GM18909 (cell line): ENCODE measurements around the gene PRPF40B.

Experiments used
- ATAC-seq: cut with Tn5 transposase; IDR thresholded peaks from one replicate; pipeline ENCODE4 v1.9.1; 2021; ENCODE audit warnings: mild to moderate bottlenecking; ENCODE audit not compliant: unreplicated experiment, poor library complexity

The PRPF40B gene

GRCh38 chr12:49678711-49679110 is 55.4 kb downstream of the PRPF40B start:
- no peak for ATAC-seq

GRCh38 chr12:49680075-49680474 is 56.7 kb downstream of the PRPF40B start:
- no peak for ATAC-seq

- ATAC-seq: no peak
Observed at GRCh38 chr12:49683599-49684309, 60.4 kb downstream of the PRPF40B start.

- ATAC-seq: no peak
Observed at GRCh38 chr12:49684310-49684854, 61.0 kb downstream of the PRPF40B start.

GRCh38 chr12:49687941-49688340 is 64.6 kb downstream of the PRPF40B start:
- ATAC-seq: no peak

GRCh38 chr12:49689237-49689636 is 65.9 kb downstream of the PRPF40B start:
- ATAC-seq: no peak

GRCh38 chr12:49689785-49690184 is 66.4 kb downstream of the PRPF40B start:
- no peak for ATAC-seq

GRCh38 chr12:49692851-49693250 is 69.5 kb downstream of the PRPF40B start:
- ATAC-seq: no peak

- ATAC-seq: no peak
Observed at GRCh38 chr12:49693931-49694444, 70.6 kb downstream of the PRPF40B start.
